Kidney (tissue), 14 donors: ENCODE data around the gene RBM14. TPM values are rescaled to one million over a fixed set of nuclear protein-coding genes. Genes with fewer than 3 reads are reported as not detected.

Source experiments
- DNase-seq, 5 donors: peaks; one replicate each; pipeline ENCODE4 v3.0.0-alpha.2; 2013 to 2020
- FAIRE-seq: peaks from 2 replicates; lab custom pipeline; 2012; peaks lifted over from hg19 to GRCh38; lab: Jason Lieb, UNC
- H3K27ac ChIP-seq, 2 donors: one replicate each; pipeline ENCODE4 v1.7.0; 2013; ENCODE audit warnings: low read depth in 2 of 2, low read length in 2 of 2, inconsistent platforms in 1 of 2
- H3K27me3 ChIP-seq: one replicate; pipeline ENCODE4 v1.7.1; 2013; ENCODE audit warnings: low read length, inconsistent platforms; ENCODE audit not compliant: control insufficient read depth, insufficient read depth
- H3K36me3 ChIP-seq, 3 donors: one replicate each; pipeline versions ENCODE4 v1.7.0 to v1.7.1; 2013; ENCODE audit warnings: low read length in 3 of 3, control low read depth in 1 of 3, inconsistent platforms in 1 of 3; ENCODE audit not compliant: insufficient read depth in 3 of 3, control insufficient read depth in 2 of 3
- H3K4me1 ChIP-seq, 3 donors: one replicate each; pipeline versions ENCODE4 v1.7.0 to v1.7.1; 2013; ENCODE audit warnings: low read length in 3 of 3, inconsistent platforms in 1 of 3, low read depth in 1 of 3; ENCODE audit not compliant: control insufficient read depth in 2 of 3, insufficient read depth in 2 of 3
- H3K4me3 ChIP-seq, 3 donors: one replicate each; pipeline versions ENCODE4 v1.7.0 to v1.8.1; 2013; ENCODE audit warnings: low read length in 3 of 3, control low read depth in 1 of 3, inconsistent platforms in 1 of 3
- H3K9ac ChIP-seq, 3 donors: one replicate each; pipeline versions ENCODE4 v1.7.0 to v1.7.1; 2013; ENCODE audit warnings: low read length in 3 of 3, control low read depth in 1 of 3, inconsistent platforms in 1 of 3
- H3K9me3 ChIP-seq, 3 donors: one replicate each; pipeline versions ENCODE4 v1.7.0 to v1.7.1; 2013; ENCODE audit warnings: low read length in 3 of 3, control low read depth in 1 of 3, inconsistent platforms in 1 of 3; ENCODE audit not compliant: control insufficient read depth in 2 of 3, insufficient read depth in 1 of 3
- intact Hi-C: fragments of 100-400 bp; cut with DNase I; formaldehyde crosslinking; loops from one replicate; pipeline ENCODE4 v1.11.1; 2022
- polyA plus RNA-seq: library from polyadenylated mRNA; stranded (reverse); fragments of 350-450 nt; fragmentation: Illumina TruSeq; extraction: RNeasy Lipid Tissue Mini Kit (QIAGEN cat#74804); gene quantifications from one replicate; pipeline ENCODE4 v1.2.3, GENCODE V29; 2014; ENCODE audit warnings: low read depth, low replicate concordance; ENCODE audit not compliant: insufficient read depth
- total RNA-seq: library from RNA; stranded (reverse); fragmentation: NEBNext Ultra II Directional; extraction: Animal tissue kit (Norgen Biotek cat#: 25700); gene quantifications from one replicate; pipeline ENCODE4 v1.2.1, GENCODE V29; 2021
- TF ChIP-seq, protein P1 (sequence below): IDR thresholded peaks from 3 replicates; pipeline ENCODE4 v1.5.1; 2012; ENCODE audit warnings: mild to moderate bottlenecking, moderate library complexity, borderline replicate concordance; ENCODE audit not compliant: insufficient read depth; ENCODE audit errors: extremely low read depth
- donor health status: control.
- donor health status: control.
- donor health status: control.
- donor health status: control.
- donor health status: control.
- donor health status: DM: yes; HTN: yes; CAD: no.
- donor health status: Normal renal cell carcinoma (clear cell type).

Gene RBM14
- total and polyA plus RNA-seq, 2 donors from 2014 or later = 35.9 to 80.6 TPM

GRCh38 chr11:66659763-66660162, 43.3 kb downstream of the RBM14 start:
- H3K36me3 ChIP-seq = peaks cover 0 to 8% (median 5%) of the 10 kb centered on the region in 3 donors
- no peak for DNase-seq
- no peak overlapping the region for H3K9ac ChIP-seq
- intact Hi-C loops = no loop called here
- H3K4me3 ChIP-seq = no peak overlapping the region
- no peak overlapping the region for H3K27ac ChIP-seq
- H3K4me1 ChIP-seq = no peaks in the 10 kb centered on the region
- no peaks in the 10 kb centered on the region for H3K9me3 ChIP-seq
- TF ChIP-seq, protein P1, sequence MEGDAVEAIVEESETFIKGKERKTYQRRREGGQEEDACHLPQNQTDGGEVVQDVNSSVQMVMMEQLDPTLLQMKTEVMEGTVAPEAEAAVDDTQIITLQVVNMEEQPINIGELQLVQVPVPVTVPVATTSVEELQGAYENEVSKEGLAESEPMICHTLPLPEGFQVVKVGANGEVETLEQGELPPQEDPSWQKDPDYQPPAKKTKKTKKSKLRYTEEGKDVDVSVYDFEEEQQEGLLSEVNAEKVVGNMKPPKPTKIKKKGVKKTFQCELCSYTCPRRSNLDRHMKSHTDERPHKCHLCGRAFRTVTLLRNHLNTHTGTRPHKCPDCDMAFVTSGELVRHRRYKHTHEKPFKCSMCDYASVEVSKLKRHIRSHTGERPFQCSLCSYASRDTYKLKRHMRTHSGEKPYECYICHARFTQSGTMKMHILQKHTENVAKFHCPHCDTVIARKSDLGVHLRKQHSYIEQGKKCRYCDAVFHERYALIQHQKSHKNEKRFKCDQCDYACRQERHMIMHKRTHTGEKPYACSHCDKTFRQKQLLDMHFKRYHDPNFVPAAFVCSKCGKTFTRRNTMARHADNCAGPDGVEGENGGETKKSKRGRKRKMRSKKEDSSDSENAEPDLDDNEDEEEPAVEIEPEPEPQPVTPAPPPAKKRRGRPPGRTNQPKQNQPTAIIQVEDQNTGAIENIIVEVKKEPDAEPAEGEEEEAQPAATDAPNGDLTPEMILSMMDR = no peak
- H3K27me3 ChIP-seq = no peaks in the 10 kb centered on the region
- no peak for FAIRE-seq

- intact Hi-C loops = no loop called here
- Histone ChIP-seq H3K27me3 (no peaks in the 10 kb centered on the region), H3K4me1 (no peaks in the 10 kb centered on the region), H3K9ac (no peak overlapping the region), H3K27ac (no peak overlapping the region), H3K4me3 (no peak overlapping the region), H3K9me3 (no peaks in the 10 kb centered on the region), H3K36me3 (peaks cover 3 to 21% (median 13%) of the 10 kb centered on the region in 3 donors)
- TF ChIP-seq, protein P1 = no peak
- no peak for FAIRE-seq
- no peak for DNase-seq
Measured at GRCh38 chr11:66663741-66664296, 47.4 kb downstream of the RBM14 start.

GRCh38 chr11:66665369-66665768, 48.9 kb downstream of the RBM14 start:
- H3K9me3 ChIP-seq = no peaks in the 10 kb centered on the region
- TF ChIP-seq, protein P1 = no peak
- no peak for DNase-seq
- H3K4me3 ChIP-seq = no peak overlapping the region
- H3K9ac ChIP-seq = no peak overlapping the region
- H3K36me3 ChIP-seq = peaks cover 3 to 27% (median 12%) of the 10 kb centered on the region in 3 donors
- no peak overlapping the region for H3K27ac ChIP-seq
- intact Hi-C loops = no loop called here
- no peaks in the 10 kb centered on the region for H3K4me1 ChIP-seq
- FAIRE-seq = no peak
- no peaks in the 10 kb centered on the region for H3K27me3 ChIP-seq

DNA sequence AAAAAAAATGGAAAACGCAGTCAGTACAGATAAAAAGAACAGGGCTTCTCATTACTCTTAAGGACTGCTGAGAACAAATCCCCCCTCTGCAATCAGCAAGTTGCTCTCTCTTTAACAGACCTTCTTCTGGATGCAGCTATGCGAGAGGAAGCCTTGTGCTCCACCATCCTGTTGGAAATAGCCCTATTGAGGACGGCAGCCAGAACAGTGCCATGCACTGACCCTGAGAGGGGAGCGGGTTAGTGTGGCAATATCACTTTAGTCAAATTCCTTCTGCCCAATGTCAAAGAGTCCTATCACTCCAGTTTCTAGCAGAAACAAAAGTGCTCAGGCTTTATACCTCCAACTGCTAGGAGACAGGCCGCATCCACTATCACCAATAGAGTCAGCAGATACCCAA, 54.4 kb downstream of the RBM14 start:
- no peak overlapping the region for H3K4me3 ChIP-seq
- H3K9me3 ChIP-seq = no peaks in the 10 kb centered on the region
- no peaks in the 10 kb centered on the region for H3K27me3 ChIP-seq
- intact Hi-C loops = no loop called here
- H3K36me3 ChIP-seq = peaks cover 0 to 15% (median 9%) of the 10 kb centered on the region in 3 donors
- TF ChIP-seq, protein P1 = no peak
- FAIRE-seq = no peak
- DNase-seq = no peak
- H3K27ac ChIP-seq = no peak overlapping the region
- no peak overlapping the region for H3K9ac ChIP-seq
- H3K4me1 ChIP-seq = peaks cover 0 to 7% (median 4%) of the 10 kb centered on the region in 3 donors
